IMR-90 (cell line): ENCODE results near the gene MAEA. TPM values are rescaled to one million over a fixed set of nuclear protein-coding genes. Genes with fewer than 3 reads are reported as not detected.

ENCODE experiments used
- ATAC-seq: fragments of 200-7000 bp; cut with Tn5 transposase; 2 replicates; pipeline ENCODE4 v1.9.1; 2020; ENCODE audit warnings: low read depth, mild to moderate bottlenecking, moderate library complexity
- BruUV-seq: library from RNA; stranded (reverse); fragments of 400-500 nt; replicated peaks from 2 replicates; lab custom pipeline; 2021; lab: Mats Ljungman, UMichigan
- CTCF ChIA-PET: fragments of 300-600 bp; formaldehyde crosslinking; extraction: SDS; loops from one replicate; lab custom pipeline; 2021; ENCODE audit warnings: antibody characterized with exemption; lab: Yijun Ruan, JAX
- POLR2A ChIA-PET: fragments of 300-600 bp; sonication (Branson Sonifier 250); formaldehyde crosslinking; loops from one replicate; lab custom pipeline; 2022; ENCODE audit warnings: antibody characterized with exemption; ENCODE audit not compliant: unreplicated experiment; lab: Charles Lee
- DNase-seq: peaks from one replicate; pipeline ENCODE4 v3.0.0; 2013
- H2AFZ ChIP-seq: replicated peaks from 2 replicates; pipeline ENCODE3; 2013; ENCODE audit warnings: low read length, mild to moderate bottlenecking; ENCODE audit not compliant: poor library complexity
- H2AK5ac ChIP-seq: 2 replicates; pipeline ENCODE4 v1.6.1; 2013; ENCODE audit warnings: low read depth, low read length, inconsistent platforms
- H2AK9ac ChIP-seq: replicated peaks from 2 replicates; pipeline ENCODE3; 2013; ENCODE audit warnings: mild to moderate bottlenecking, low read depth, low read length, moderate library complexity; ENCODE audit not compliant: poor library complexity
- H2BK120ac ChIP-seq: 2 replicates; pipeline ENCODE4 v1.6.1; 2013; ENCODE audit warnings: low read depth, low read length, inconsistent platforms
- H2BK15ac ChIP-seq: 3 replicates; pipeline ENCODE4 v1.6.1; 2013; ENCODE audit warnings: low read depth, low read length, inconsistent platforms
- H2BK20ac ChIP-seq: 2 replicates; pipeline ENCODE4 v1.6.1; 2013; ENCODE audit warnings: low read depth, mild to moderate bottlenecking, inconsistent platforms, low read length, moderate library complexity
- H2BK5ac ChIP-seq: 2 replicates; pipeline ENCODE4 v1.6.1; 2013; ENCODE audit warnings: mild to moderate bottlenecking, low read depth, low read length, inconsistent platforms; ENCODE audit not compliant: poor library complexity, severe bottlenecking
- H3K14ac ChIP-seq: replicated peaks from 2 replicates; pipeline ENCODE4 v1.6.1; 2013; ENCODE audit warnings: low read depth, low read length, inconsistent platforms
- H3K18ac ChIP-seq: 2 replicates; pipeline ENCODE4 v1.6.1; 2013; ENCODE audit warnings: low read depth, low read length, control low read depth
- H3K23ac ChIP-seq: 2 replicates; pipeline ENCODE4 v1.6.1; 2013; ENCODE audit warnings: low read depth, low read length, inconsistent platforms
- H3K27ac ChIP-seq: 2 replicates; pipeline ENCODE4 v1.5.1; 2013; ENCODE audit warnings: mild to moderate bottlenecking, control low read depth, low read length; ENCODE audit not compliant: insufficient read depth
- H3K27me3 ChIP-seq: 2 replicates; pipeline ENCODE4 v1.6.1; 2013; ENCODE audit warnings: low read length; ENCODE audit not compliant: control insufficient read depth, insufficient read depth
- H3K36me3 ChIP-seq: 2 replicates; pipeline ENCODE4 v1.6.1; 2013; ENCODE audit warnings: low read length, mixed read lengths; ENCODE audit not compliant: control insufficient read depth, insufficient read depth
- H3K4ac ChIP-seq: 2 replicates; pipeline ENCODE4 v1.6.1; 2013; ENCODE audit warnings: low read depth, low read length, inconsistent platforms
- H3K4me1 ChIP-seq: 2 replicates; pipeline ENCODE4 v1.6.1; 2013; ENCODE audit warnings: low read length, mixed read lengths; ENCODE audit not compliant: control insufficient read depth, insufficient read depth
- H3K4me2 ChIP-seq: 2 replicates; pipeline ENCODE4 v1.6.1; 2013; ENCODE audit warnings: low read depth, mild to moderate bottlenecking, control low read depth, low read length, moderate library complexity
- H3K4me3 ChIP-seq: 2 replicates; pipeline ENCODE4 v1.5.1; 2013; ENCODE audit warnings: low read depth, mild to moderate bottlenecking, control low read depth, low read length, moderate library complexity; ENCODE audit not compliant: insufficient read depth
- H3K56ac ChIP-seq: 2 replicates; pipeline ENCODE4 v1.6.1; 2013; ENCODE audit warnings: low read length, inconsistent platforms; ENCODE audit not compliant: insufficient read depth; ENCODE audit errors: extremely low read depth
- H3K79me1 ChIP-seq, 2 experiments: 2 replicates each; pipeline ENCODE4 v1.6.1; 2013; ENCODE audit warnings: low read length in 2 of 2, inconsistent platforms in 1 of 2, low read depth in 1 of 2
- H3K9ac ChIP-seq: 2 replicates; pipeline ENCODE4 v1.6.1; 2013; ENCODE audit warnings: low read depth, low read length, control low read depth
- H3K9me1 ChIP-seq: 2 replicates; pipeline ENCODE4 v1.6.1; 2013; ENCODE audit warnings: low read length, inconsistent platforms; ENCODE audit not compliant: insufficient read depth
- H3K9me3 ChIP-seq: 2 replicates; pipeline ENCODE4 v1.6.1; 2013; ENCODE audit warnings: low read length; ENCODE audit not compliant: control insufficient read depth, insufficient read depth
- H4K20me1 ChIP-seq: 2 replicates; pipeline ENCODE4 v1.6.1; 2013; ENCODE audit warnings: low read length, inconsistent platforms; ENCODE audit not compliant: insufficient read depth
- H4K5ac ChIP-seq: 2 replicates; pipeline ENCODE4 v1.6.1; 2013; ENCODE audit warnings: mild to moderate bottlenecking, low read depth, low read length, control low read depth
- H4K8ac ChIP-seq, 2 experiments: 2 replicates each; pipeline ENCODE4 v1.6.1; 2013; ENCODE audit warnings: low read depth in 2 of 2, low read length in 2 of 2, control low read depth in 1 of 2, inconsistent platforms in 1 of 2
- H4K91ac ChIP-seq: 2 replicates; pipeline ENCODE4 v1.6.1; 2013; ENCODE audit warnings: low read depth, low read length, inconsistent platforms; ENCODE audit not compliant: insufficient read depth
- CEBPB ChIP-seq: IDR thresholded peaks from 2 replicates; pipeline ENCODE4 v1.6.1; 2012; ENCODE audit warnings: low read depth, low read length, improper control_type of control experiment
- FOS ChIP-seq: fragments of 150-350 bp; IDR thresholded peaks from 2 replicates; pipeline ENCODE4 v1.6.1; 2016; ENCODE audit warnings: low read depth, low read length
- MAFK ChIP-seq: IDR thresholded peaks from 2 replicates; pipeline ENCODE4 v1.6.1; 2012; ENCODE audit warnings: low read depth, low read length, improper control_type of control experiment
- MAZ ChIP-seq: IDR thresholded peaks from 2 replicates; pipeline ENCODE4 v1.6.1; 2012; ENCODE audit warnings: low read depth, mild to moderate bottlenecking, low read length, improper control_type of control experiment, moderate library complexity, borderline replicate concordance
- RAD21 ChIP-seq: IDR thresholded peaks from 2 replicates; pipeline ENCODE4 v1.6.1; 2012; ENCODE audit warnings: low read length, improper control_type of control experiment
- RCOR1 ChIP-seq: IDR thresholded peaks from 2 replicates; pipeline ENCODE4 v1.6.1; 2012; ENCODE audit warnings: mild to moderate bottlenecking, low read length, improper control_type of control experiment; ENCODE audit not compliant: insufficient replicate concordance
- RFX5 ChIP-seq: IDR thresholded peaks from 2 replicates; pipeline ENCODE4 v1.8.0; 2012; ENCODE audit warnings: low read depth, mild to moderate bottlenecking, low read length, moderate library complexity
- SMC3 ChIP-seq: fragments of 150-350 bp; IDR thresholded peaks from 2 replicates; pipeline ENCODE4 v1.6.1; 2016; ENCODE audit warnings: low read depth, mild to moderate bottlenecking, antibody characterized with exemption, low read length, moderate library complexity
- WGBS, 2 experiments: methylation state at CpG; one replicate each; pipeline versions ENCODE4 v1.1.5 to v1.1.7; 2013; ENCODE audit warnings: missing lambda C conversion rate in 2 of 2; ENCODE audit not compliant: insufficient read length in 1 of 2; ENCODE audit errors: extremely low coverage in 2 of 2; 5-methylcytosine and 5-hydroxymethylcytosine counted together
- dilution Hi-C: fragments of 300-500 bp; cut with HindIII; formaldehyde crosslinking; loops from one replicate; pipeline ENCODE4 v1.14.3; 2018; ENCODE audit warnings: low sequenced_read_pairs; ENCODE audit not compliant: unreplicated experiment
- in situ Hi-C: fragments of 300-500 bp; cut with MboI; formaldehyde crosslinking; loops from 3 replicates; pipeline ENCODE4 v1.14.3; 2019; ENCODE audit warnings: low sequenced_read_pairs, inconsistent platforms, mixed read lengths
- intact Hi-C: fragments of 100-400 bp; cut with micrococcal nuclease; formaldehyde crosslinking; loops from 2 replicates; pipeline ENCODE4 v1.10.0; 2022
- polyA plus RNA-seq, 3 experiments: library from polyadenylated mRNA; depleted of rRNA; stranded (reverse); fragments of >200 nt; gene quantifications; 2 replicates each; pipeline ENCODE4 v1.2.3, GENCODE V29; 2012; ENCODE audit warnings: low replicate concordance in 1 of 3
- total RNA-seq: library from RNA; depleted of rRNA; stranded (reverse); fragments of >200 nt; gene quantifications from 2 replicates; pipeline ENCODE4 v1.2.3, GENCODE V29; 2012
- TF ChIP-seq, protein P1 (sequence below): fragments of 150-350 bp; IDR thresholded peaks from 2 replicates; pipeline ENCODE4 v1.6.1; 2016; ENCODE audit warnings: low read depth, mild to moderate bottlenecking, low read length, moderate library complexity, borderline replicate concordance
- TF ChIP-seq, protein P2 (sequence below): conservative IDR thresholded peaks from 2 replicates; pipeline ENCODE4 v1.5.1; 2012; ENCODE audit warnings: mild to moderate bottlenecking, low read depth, low read length, improper control_type of control experiment

The MAEA gene
- total and polyA plus RNA-seq, 2 of the 4 experiments (the other 2 are of a cell fraction): 61.5 to 108 TPM

DNA sequence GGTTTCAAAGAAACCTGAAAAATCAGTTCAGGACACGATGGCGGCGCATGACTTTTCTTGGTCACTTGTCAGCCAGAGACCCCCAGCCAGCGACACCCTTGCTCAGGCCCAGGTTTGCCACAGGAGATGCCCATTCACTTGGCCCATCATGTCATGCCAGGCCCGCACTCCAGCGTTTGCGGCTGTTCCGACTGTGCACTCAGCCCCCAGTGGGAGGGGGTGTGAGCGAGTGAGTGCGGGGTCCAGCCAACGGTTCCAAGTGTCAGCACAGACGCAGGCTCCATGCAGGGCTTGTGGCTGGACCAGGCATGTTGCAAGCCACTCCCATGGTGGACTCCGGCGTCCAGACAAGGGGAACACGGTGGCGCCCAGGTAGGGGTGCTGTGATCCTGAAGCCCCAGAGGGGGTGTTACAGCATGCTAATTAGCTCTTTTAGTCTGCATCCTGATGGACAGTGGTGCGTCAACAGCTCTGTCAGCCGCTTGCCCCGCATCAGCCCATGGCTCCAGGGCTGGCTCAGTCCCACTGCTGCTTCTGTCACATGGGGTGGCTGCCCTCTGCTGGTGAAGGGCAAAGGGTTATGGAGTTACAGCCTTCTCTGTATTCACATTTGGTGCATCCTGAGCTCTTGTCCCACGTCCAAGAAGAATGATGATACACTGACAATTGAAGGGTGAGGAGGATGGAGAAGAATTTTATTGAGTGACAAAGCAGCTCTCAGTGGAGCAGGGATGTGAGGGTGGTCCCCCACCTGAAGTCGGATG is 3.7 kb upstream of the MAEA start:
- in situ Hi-C loops: no loop called here
- BruUV-seq: no TSS peak

More for the DNA sequence above, 3.7 kb upstream of the MAEA start:
- peaks cover 0 to 6% of the 10 kb centered on the region in 2 experiments; a peak in 2 of 4 replicates for H3K79me1 ChIP-seq
- H3K9me3 ChIP-seq: no peaks in the 10 kb centered on the region
- H3K56ac ChIP-seq: no peak overlapping the region
- no peaks in the 10 kb centered on the region for H3K4me1 ChIP-seq
- no peak overlapping the region for H2BK15ac ChIP-seq
- DNase-seq: peak; percentile 9
- no peak overlapping the region for H3K4me2 ChIP-seq
- dilution Hi-C loops (no loop called here), intact Hi-C loops (no loop called here)
- CTCF ChIA-PET: interaction anchor here (0.6 kb wide), 1 partner anchor 83 kb away, joined by 3 read pairs; no protein-coding TSS in a partner anchor
- 86% methylated on average over 12 of the region's 21 CpGs; no CpG with 5 or more reads in 1 of the 2 experiments for WGBS, 2 experiments
- H3K23ac ChIP-seq: no peak overlapping the region
- no peak overlapping the region for H3K18ac ChIP-seq
- no peak overlapping the region for H3K14ac ChIP-seq
- no peak overlapping the region for H2BK120ac ChIP-seq
- H2AK5ac ChIP-seq: no peak overlapping the region
- no peak overlapping the region for H4K8ac ChIP-seq
- no peak overlapping the region for H2AFZ ChIP-seq
- no peak for TF ChIP-seq MAZ
- no peak for TF ChIP-seq CEBPB
- TF ChIP-seq RAD21: peak; percentile 33; the same call in 1 of the 2 replicates
- TF ChIP-seq, protein P1, sequence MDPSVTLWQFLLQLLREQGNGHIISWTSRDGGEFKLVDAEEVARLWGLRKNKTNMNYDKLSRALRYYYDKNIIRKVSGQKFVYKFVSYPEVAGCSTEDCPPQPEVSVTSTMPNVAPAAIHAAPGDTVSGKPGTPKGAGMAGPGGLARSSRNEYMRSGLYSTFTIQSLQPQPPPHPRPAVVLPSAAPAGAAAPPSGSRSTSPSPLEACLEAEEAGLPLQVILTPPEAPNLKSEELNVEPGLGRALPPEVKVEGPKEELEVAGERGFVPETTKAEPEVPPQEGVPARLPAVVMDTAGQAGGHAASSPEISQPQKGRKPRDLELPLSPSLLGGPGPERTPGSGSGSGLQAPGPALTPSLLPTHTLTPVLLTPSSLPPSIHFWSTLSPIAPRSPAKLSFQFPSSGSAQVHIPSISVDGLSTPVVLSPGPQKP: no peak
- no peak for TF ChIP-seq MAFK
- no peak for TF ChIP-seq RCOR1
- TF ChIP-seq RFX5: no peak
- peak; percentile 29; the same call in 1 of the 2 replicates for TF ChIP-seq SMC3
- no peak for TF ChIP-seq FOS
- TF ChIP-seq, protein P2, sequence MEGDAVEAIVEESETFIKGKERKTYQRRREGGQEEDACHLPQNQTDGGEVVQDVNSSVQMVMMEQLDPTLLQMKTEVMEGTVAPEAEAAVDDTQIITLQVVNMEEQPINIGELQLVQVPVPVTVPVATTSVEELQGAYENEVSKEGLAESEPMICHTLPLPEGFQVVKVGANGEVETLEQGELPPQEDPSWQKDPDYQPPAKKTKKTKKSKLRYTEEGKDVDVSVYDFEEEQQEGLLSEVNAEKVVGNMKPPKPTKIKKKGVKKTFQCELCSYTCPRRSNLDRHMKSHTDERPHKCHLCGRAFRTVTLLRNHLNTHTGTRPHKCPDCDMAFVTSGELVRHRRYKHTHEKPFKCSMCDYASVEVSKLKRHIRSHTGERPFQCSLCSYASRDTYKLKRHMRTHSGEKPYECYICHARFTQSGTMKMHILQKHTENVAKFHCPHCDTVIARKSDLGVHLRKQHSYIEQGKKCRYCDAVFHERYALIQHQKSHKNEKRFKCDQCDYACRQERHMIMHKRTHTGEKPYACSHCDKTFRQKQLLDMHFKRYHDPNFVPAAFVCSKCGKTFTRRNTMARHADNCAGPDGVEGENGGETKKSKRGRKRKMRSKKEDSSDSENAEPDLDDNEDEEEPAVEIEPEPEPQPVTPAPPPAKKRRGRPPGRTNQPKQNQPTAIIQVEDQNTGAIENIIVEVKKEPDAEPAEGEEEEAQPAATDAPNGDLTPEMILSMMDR: 0 out of 2 replicates have a peak, but pooled peaks have one; percentile 24
- no peak overlapping the region for H4K91ac ChIP-seq
- H3K36me3 ChIP-seq: no peaks in the 10 kb centered on the region
- H3K27ac ChIP-seq: no peak overlapping the region
- no peaks in the 10 kb centered on the region for H3K9me1 ChIP-seq
- ATAC-seq: no peak
- H3K4ac ChIP-seq: no peak overlapping the region
- no peak overlapping the region for H2BK20ac ChIP-seq
- peaks cover 7% of the 10 kb centered on the region; the same call in 1 of the 2 replicates for H4K20me1 ChIP-seq
- H3K9ac ChIP-seq: no peak overlapping the region
- no peaks in the 10 kb centered on the region for H3K27me3 ChIP-seq
- H3K4me3 ChIP-seq: no peak overlapping the region
- no peak overlapping the region for H2AK9ac ChIP-seq
- no peak overlapping the region for H4K5ac ChIP-seq
- H2BK5ac ChIP-seq: no peak overlapping the region
- POLR2A ChIA-PET: no interaction called here
